ENCODE results near the gene IVNS1ABP.
"Not testable (repeated sequence)": the region's sequence is repeated elsewhere in the genome, so short reads cannot be mapped to it uniquely, and the experiment has no call there.

The IVNS1ABP gene
- 492 to 530 reads per million in 2 donors for total RNA-seq

GRCh38 chr1:185317034-185317885 is at the start of gene IVNS1ABP:
IVNS1ABP (minus strand) TSS chr1:185317243; CDS start chr1:185309493, 7,750 bp downstream.
- DNase-seq, result peak; percentile 95

GRCh38 chr1:185365951-185366350 is 48.9 kb upstream of the IVNS1ABP start:
- DNase-seq, result no peak

- not testable (repeated sequence) for DNase-seq
Observed at GRCh38 chr1:185364528-185364927, 47.5 kb upstream of the IVNS1ABP start.

- DNase-seq, result no peak
Observed at GRCh38 chr1:185363205-185363604, 46.2 kb upstream of the IVNS1ABP start.

- DNase-seq, result no peak
Observed at GRCh38 chr1:185360714-185361113, 43.7 kb upstream of the IVNS1ABP start.

GRCh38 chr1:185358957-185359356 is 41.9 kb upstream of the IVNS1ABP start:
- no peak for DNase-seq

GRCh38 chr1:185355947-185356346 is 38.9 kb upstream of the IVNS1ABP start:
- DNase-seq, result no peak

- no peak for DNase-seq
Observed at GRCh38 chr1:185353124-185353523, 36.1 kb upstream of the IVNS1ABP start.

- DNase-seq, result no peak
Observed at GRCh38 chr1:185351734-185352466, 34.9 kb upstream of the IVNS1ABP start.

- DNase-seq, result no peak
Observed at GRCh38 chr1:185350027-185350442, 33.0 kb upstream of the IVNS1ABP start.

GRCh38 chr1:185349556-185349955 is 32.5 kb upstream of the IVNS1ABP start:
- no peak for DNase-seq

- no peak for DNase-seq
Observed at GRCh38 chr1:185348985-185349384, 31.9 kb upstream of the IVNS1ABP start.

GRCh38 chr1:185348296-185348695 is 31.3 kb upstream of the IVNS1ABP start:
- no peak for DNase-seq

- no peak for DNase-seq
Observed at GRCh38 chr1:185345913-185346720, 29.1 kb upstream of the IVNS1ABP start.

GRCh38 chr1:185343306-185343705 is 26.3 kb upstream of the IVNS1ABP start:
- no peak for DNase-seq

- no peak for DNase-seq
Observed at GRCh38 chr1:185342672-185343259, 25.7 kb upstream of the IVNS1ABP start.

GRCh38 chr1:185342017-185342416 is 25.0 kb upstream of the IVNS1ABP start:
- no peak for DNase-seq

GRCh38 chr1:185341196-185341781 is 24.2 kb upstream of the IVNS1ABP start:
- DNase-seq, result no peak

- DNase-seq, result peak; percentile 17
Observed at GRCh38 chr1:185338719-185339622, 21.9 kb upstream of the IVNS1ABP start.

- no peak for DNase-seq
Observed at GRCh38 chr1:185337246-185337645, 20.2 kb upstream of the IVNS1ABP start.

- DNase-seq, result no peak
Observed at GRCh38 chr1:185334182-185334581, 17.1 kb upstream of the IVNS1ABP start.
